ENCODE measurements around the gene PRPF6. TPM values are rescaled to one million over a fixed set of nuclear protein-coding genes. Genes with fewer than 3 reads are reported as not detected.

The PRPF6 gene
- total and polyA plus RNA-seq, 2 of the 13 experiments (the other 11 are each of a cell fraction or from before 2014, with no cell fraction given) = 63.7 to 101 TPM

DNA sequence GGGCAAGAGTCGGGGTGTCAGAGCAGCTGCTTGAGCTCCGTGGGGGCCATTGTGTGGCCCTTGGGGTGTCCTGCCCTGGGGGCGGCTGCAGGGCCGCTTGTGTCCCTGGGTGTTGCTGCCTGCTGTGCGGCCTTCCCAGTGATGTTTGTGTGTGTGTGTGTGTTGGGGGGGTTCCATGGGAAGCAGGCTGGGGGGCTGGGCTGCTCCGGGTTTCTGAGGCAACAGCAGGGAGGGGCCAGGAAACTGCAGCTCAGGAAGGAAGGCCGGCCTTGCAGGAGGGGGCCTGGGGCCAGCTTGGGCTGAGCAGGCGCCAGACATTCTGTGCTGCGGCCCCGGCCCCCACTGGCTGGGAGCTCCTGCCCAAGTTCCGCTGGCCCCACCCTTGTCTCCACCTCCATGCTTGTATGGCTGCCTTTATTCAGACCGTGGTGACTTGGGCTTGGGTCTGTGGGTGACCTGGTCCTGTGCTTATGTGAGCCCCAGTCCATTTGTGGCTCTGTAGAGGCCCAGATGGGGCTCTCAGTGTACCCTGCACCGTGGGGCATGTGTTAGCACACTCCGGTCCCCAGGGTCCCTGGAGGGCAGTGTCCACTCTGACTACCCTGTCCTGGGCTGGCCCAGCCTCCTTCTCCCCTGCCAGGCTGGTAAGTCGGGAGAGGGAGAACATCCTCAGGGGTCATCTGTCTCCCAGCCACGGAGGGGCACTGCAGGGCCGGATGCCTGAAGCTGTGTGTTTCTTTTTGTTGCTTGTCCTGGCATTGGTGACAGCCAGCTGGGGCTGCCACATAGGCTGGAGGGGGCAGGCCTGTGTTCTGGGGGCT lies 73.1 kb downstream of the PRPF6 start (continued):
- TF ChIP-seq, protein P1, sequence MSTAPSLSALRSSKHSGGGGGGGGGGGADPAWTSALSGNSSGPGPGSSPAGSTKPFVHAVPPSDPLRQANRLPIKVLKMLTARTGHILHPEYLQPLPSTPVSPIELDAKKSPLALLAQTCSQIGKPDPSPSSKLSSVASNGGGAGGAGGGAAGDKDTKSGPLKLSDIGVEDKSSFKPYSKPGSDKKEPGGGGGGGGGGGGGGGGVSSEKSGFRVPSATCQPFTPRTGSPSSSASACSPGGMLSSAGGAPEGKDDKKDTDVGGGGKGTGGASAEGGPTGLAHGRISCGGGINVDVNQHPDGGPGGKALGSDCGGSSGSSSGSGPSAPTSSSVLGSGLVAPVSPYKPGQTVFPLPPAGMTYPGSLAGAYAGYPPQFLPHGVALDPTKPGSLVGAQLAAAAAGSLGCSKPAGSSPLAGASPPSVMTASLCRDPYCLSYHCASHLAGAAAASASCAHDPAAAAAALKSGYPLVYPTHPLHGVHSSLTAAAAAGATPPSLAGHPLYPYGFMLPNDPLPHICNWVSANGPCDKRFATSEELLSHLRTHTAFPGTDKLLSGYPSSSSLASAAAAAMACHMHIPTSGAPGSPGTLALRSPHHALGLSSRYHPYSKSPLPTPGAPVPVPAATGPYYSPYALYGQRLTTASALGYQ (CRISPR knock-in tag; IDR thresholded peaks at IDR 0.05) = peak; percentile 50; the same call in 1 of the 2 replicates
- TF ChIP-seq RAD51 (IDR thresholded peaks at IDR 0.05; ENCODE audit: borderline replicate concordance) = no peak
- TF ChIP-seq ZNF781 (CRISPR knock-in tag; IDR thresholded peaks at IDR 0.05; ENCODE audit: borderline replicate concordance, not compliant biosample characterization) = peak; percentile 96
- peak; percentile 66; the same call in 1 of the 2 replicates for TF ChIP-seq ZNF713 (CRISPR knock-in tag; IDR thresholded peaks at IDR 0.05)
- TF ChIP-seq ZKSCAN8 (CRISPR knock-in tag; IDR thresholded peaks at IDR 0.05; ENCODE audit: borderline replicate concordance) = peak; percentile 83; the same call in 1 of the 2 replicates
- TF ChIP-seq ZNF772 (CRISPR knock-in tag; IDR thresholded peaks at IDR 0.05) = peak; percentile 80
- TF ChIP-seq EHMT2 (IDR thresholded peaks at IDR 0.05; ENCODE audit: borderline replicate concordance, low read depth, low read length) = no peak
- TF ChIP-seq ZNF484 (CRISPR knock-in tag; IDR thresholded peaks at IDR 0.05; ENCODE audit: borderline replicate concordance, low read depth) = no peak
- TF ChIP-seq ZNF10 (CRISPR knock-in tag; IDR thresholded peaks at IDR 0.05; ENCODE audit: borderline replicate concordance, low read depth) = no peak
- no peak for TF ChIP-seq CC2D1A (CRISPR knock-in tag; IDR thresholded peaks at IDR 0.05)
- no peak for TF ChIP-seq GABPA (IDR thresholded peaks at IDR 0.05; ENCODE audit: low read depth, low read length)
- peak; percentile 29; the same call in 1 of the 2 replicates for TF ChIP-seq GABPA (CRISPR knock-in tag; IDR thresholded peaks at IDR 0.05; ENCODE audit: low read depth)
- no peak for TF ChIP-seq ZNF570 (CRISPR knock-in tag; IDR thresholded peaks at IDR 0.05; ENCODE audit: borderline replicate concordance)
- no peak for TF ChIP-seq SOX6 (IDR thresholded peaks at IDR 0.05)
- peak; percentile 58 for TF ChIP-seq SOX6 (CRISPR knock-in tag; IDR thresholded peaks at IDR 0.05)
- TF ChIP-seq ZBTB1 (CRISPR knock-in tag; IDR thresholded peaks at IDR 0.05; ENCODE audit: borderline replicate concordance) = 0 out of 2 replicates have a peak, but pooled peaks have one; percentile 8
- TF ChIP-seq, protein P2, sequence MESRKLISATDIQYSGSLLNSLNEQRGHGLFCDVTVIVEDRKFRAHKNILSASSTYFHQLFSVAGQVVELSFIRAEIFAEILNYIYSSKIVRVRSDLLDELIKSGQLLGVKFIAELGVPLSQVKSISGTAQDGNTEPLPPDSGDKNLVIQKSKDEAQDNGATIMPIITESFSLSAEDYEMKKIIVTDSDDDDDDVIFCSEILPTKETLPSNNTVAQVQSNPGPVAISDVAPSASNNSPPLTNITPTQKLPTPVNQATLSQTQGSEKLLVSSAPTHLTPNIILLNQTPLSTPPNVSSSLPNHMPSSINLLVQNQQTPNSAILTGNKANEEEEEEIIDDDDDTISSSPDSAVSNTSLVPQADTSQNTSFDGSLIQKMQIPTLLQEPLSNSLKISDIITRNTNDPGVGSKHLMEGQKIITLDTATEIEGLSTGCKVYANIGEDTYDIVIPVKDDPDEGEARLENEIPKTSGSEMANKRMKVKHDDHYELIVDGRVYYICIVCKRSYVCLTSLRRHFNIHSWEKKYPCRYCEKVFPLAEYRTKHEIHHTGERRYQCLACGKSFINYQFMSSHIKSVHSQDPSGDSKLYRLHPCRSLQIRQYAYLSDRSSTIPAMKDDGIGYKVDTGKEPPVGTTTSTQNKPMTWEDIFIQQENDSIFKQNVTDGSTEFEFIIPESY (CRISPR knock-in tag; IDR thresholded peaks at IDR 0.05) = no peak
- TF ChIP-seq, protein P3, sequence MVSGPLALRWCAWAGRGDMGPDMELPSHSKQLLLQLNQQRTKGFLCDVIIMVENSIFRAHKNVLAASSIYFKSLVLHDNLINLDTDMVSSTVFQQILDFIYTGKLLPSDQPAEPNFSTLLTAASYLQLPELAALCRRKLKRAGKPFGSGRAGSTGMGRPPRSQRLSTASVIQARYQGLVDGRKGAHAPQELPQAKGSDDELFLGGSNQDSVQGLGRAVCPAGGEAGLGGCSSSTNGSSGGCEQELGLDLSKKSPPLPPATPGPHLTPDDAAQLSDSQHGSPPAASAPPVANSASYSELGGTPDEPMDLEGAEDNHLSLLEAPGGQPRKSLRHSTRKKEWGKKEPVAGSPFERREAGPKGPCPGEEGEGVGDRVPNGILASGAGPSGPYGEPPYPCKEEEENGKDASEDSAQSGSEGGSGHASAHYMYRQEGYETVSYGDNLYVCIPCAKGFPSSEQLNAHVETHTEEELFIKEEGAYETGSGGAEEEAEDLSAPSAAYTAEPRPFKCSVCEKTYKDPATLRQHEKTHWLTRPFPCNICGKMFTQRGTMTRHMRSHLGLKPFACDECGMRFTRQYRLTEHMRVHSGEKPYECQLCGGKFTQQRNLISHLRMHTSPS (CRISPR knock-in tag; IDR thresholded peaks at IDR 0.05; ENCODE audit: low read depth) = peak; percentile 95
- TF ChIP-seq, protein P4, sequence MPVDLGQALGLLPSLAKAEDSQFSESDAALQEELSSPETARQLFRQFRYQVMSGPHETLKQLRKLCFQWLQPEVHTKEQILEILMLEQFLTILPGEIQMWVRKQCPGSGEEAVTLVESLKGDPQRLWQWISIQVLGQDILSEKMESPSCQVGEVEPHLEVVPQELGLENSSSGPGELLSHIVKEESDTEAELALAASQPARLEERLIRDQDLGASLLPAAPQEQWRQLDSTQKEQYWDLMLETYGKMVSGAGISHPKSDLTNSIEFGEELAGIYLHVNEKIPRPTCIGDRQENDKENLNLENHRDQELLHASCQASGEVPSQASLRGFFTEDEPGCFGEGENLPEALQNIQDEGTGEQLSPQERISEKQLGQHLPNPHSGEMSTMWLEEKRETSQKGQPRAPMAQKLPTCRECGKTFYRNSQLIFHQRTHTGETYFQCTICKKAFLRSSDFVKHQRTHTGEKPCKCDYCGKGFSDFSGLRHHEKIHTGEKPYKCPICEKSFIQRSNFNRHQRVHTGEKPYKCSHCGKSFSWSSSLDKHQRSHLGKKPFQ (CRISPR knock-in tag; IDR thresholded peaks at IDR 0.05; ENCODE audit: insufficient replicate concordance) = no peak
- TF ChIP-seq, protein P5, sequence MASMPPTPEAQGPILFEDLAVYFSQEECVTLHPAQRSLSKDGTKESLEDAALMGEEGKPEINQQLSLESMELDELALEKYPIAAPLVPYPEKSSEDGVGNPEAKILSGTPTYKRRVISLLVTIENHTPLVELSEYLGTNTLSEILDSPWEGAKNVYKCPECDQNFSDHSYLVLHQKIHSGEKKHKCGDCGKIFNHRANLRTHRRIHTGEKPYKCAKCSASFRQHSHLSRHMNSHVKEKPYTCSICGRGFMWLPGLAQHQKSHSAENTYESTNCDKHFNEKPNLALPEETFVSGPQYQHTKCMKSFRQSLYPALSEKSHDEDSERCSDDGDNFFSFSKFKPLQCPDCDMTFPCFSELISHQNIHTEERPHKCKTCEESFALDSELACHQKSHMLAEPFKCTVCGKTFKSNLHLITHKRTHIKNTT (CRISPR knock-in tag; IDR thresholded peaks at IDR 0.05) = no peak

Measured in HepG2 (cell line).